ENCODE data around the gene COMMD4.

The COMMD4 gene

GRCh38 chr15:75357976-75358673 is 22.3 kb downstream of the COMMD4 start:
- DNase-seq: no peak

- DNase-seq: no peak
Observed at GRCh38 chr15:75358771-75359536, 23.1 kb downstream of the COMMD4 start.

GRCh38 chr15:75359537-75360250 is 23.8 kb downstream of the COMMD4 start:
- DNase-seq: no peak

GRCh38 chr15:75360391-75360790 is 24.5 kb downstream of the COMMD4 start:
- DNase-seq: no peak

GRCh38 chr15:75360856-75361255 is 25.0 kb downstream of the COMMD4 start:
- DNase-seq: no peak

GRCh38 chr15:75361361-75361988 is 25.6 kb downstream of the COMMD4 start:
- no peak for DNase-seq

GRCh38 chr15:75361989-75362641 is 26.3 kb downstream of the COMMD4 start:
- no peak for DNase-seq

GRCh38 chr15:75362642-75363249 is 26.9 kb downstream of the COMMD4 start:
- DNase-seq: no peak

- DNase-seq: no peak
Observed at GRCh38 chr15:75363786-75364185, 27.9 kb downstream of the COMMD4 start.

GRCh38 chr15:75364881-75365280 is 29.0 kb downstream of the COMMD4 start:
- DNase-seq: no peak

- DNase-seq: no peak
Observed at GRCh38 chr15:75366163-75366562, 30.3 kb downstream of the COMMD4 start.

- DNase-seq: no peak
Observed at GRCh38 chr15:75367006-75367405, 31.1 kb downstream of the COMMD4 start.

GRCh38 chr15:75367406-75367912 is 31.6 kb downstream of the COMMD4 start:
- no peak for DNase-seq

GRCh38 chr15:75367913-75368688 is 32.2 kb downstream of the COMMD4 start, which contains the start of gene MAN2C1:
Gene MAN2C1, minus strand, starts transcription at chr15:75368607. Its CDS starts 24 bp downstream, at chr15:75368583.
- DNase-seq: peak; percentile 91 to 98 (median 97)

GRCh38 chr15:75368689-75369239 is 32.9 kb downstream of the COMMD4 start:
- no peak for DNase-seq

GRCh38 chr15:75369897-75370581 is 34.2 kb downstream of the COMMD4 start:
- no peak for DNase-seq

GRCh38 chr15:75371486-75371885 is 35.6 kb downstream of the COMMD4 start:
- DNase-seq: no peak

- DNase-seq: no peak
Observed at GRCh38 chr15:75371901-75372688, 36.2 kb downstream of the COMMD4 start.

GRCh38 chr15:75380773-75381172 is 44.9 kb downstream of the COMMD4 start:
- DNase-seq: no peak
